GM12878 (cell line): Measurements from ENCODE around the gene TNFAIP8L1. TPM values are rescaled to one million over a fixed set of nuclear protein-coding genes. Genes with fewer than 3 reads are reported as not detected.

Source experiments
- MEF2B ChIP-seq: fragments of 450-650 bp; IDR thresholded peaks from 2 replicates; pipeline ENCODE4 v1.6.1; 2018; ENCODE audit warnings: mild to moderate bottlenecking, moderate library complexity; ENCODE audit not compliant: partially characterized antibody, poor library complexity, severe bottlenecking
- NR2F1 ChIP-seq: fragments of 450-650 bp; conservative IDR thresholded peaks from 2 replicates; pipeline ENCODE4 v1.6.1; 2017; ENCODE audit warnings: mild to moderate bottlenecking
- RFX5 ChIP-seq: IDR thresholded peaks from 2 replicates; pipeline ENCODE4 v1.6.1; 2011; ENCODE audit warnings: low read depth, low read length, improper control_type of control experiment
- RUNX3 ChIP-seq: IDR thresholded peaks from 2 replicates; pipeline ENCODE4 v1.6.1; 2012; ENCODE audit warnings: low read length, inconsistent platforms
- SIN3A ChIP-seq: IDR thresholded peaks from 2 replicates; pipeline ENCODE4 v1.6.1; 2012; ENCODE audit warnings: low read depth, low read length, improper control_type of control experiment
- SIX5 ChIP-seq: IDR thresholded peaks from 2 replicates; pipeline ENCODE4 v1.6.1; 2011; ENCODE audit warnings: mild to moderate bottlenecking, low read depth, low read length, moderate library complexity; ENCODE audit not compliant: severe bottlenecking
- ZNF622 ChIP-seq: fragments of 450-650 bp; IDR thresholded peaks from 2 replicates; pipeline ENCODE4 v1.6.1; 2017; ENCODE audit warnings: mild to moderate bottlenecking, inconsistent platforms
- polyA plus RNA-seq, 11 experiments: library from polyadenylated mRNA; depleted of rRNA in 4 of 11; unstranded in 6 of 11; stranded (reverse) in 5 of 11; fragments of >200 nt; fragmentation: Nextera tagmentation in 4 of 11; fragmentation: Illumina TruSeq in 1 of 11; extraction: Ambion mirVana in 4 of 11; extraction: Trizol in 1 of 11; gene quantifications; 1 replicate in 1 of 11; 2 replicates in 10 of 11; pipeline versions ENCODE4 v1.2.1 to v1.2.3, GENCODE V29; 2011 to 2016; ENCODE audit warnings: inconsistent platforms in 2 of 11, missing spikeins in 2 of 11, low read depth in 1 of 11
- total RNA-seq, 4 experiments: library from RNA; depleted of rRNA in 3 of 4; stranded (reverse); fragments of >200 nt in 3 of 4; fragmentation: Illumina TruSeq in 1 of 4; extraction: Trizol in 1 of 4; gene quantifications; 2 replicates each; pipeline versions ENCODE4 v1.2.1 to v1.2.3, GENCODE V29; 2013 to 2021
- TF ChIP-seq, protein P1 (sequence below): fragments of 450-650 bp; IDR thresholded peaks from 2 replicates; pipeline ENCODE4 v1.6.1; 2017; ENCODE audit warnings: mild to moderate bottlenecking, moderate library complexity
- TF ChIP-seq, protein P2 (sequence below): fragments of 450-650 bp; IDR thresholded peaks from 2 replicates; pipeline ENCODE4 v1.6.1; 2017; ENCODE audit warnings: mild to moderate bottlenecking

TNFAIP8L1 gene
- total and polyA plus RNA-seq, 10 of the 15 experiments (the other 5 are each of a cell fraction or from before 2014, with no cell fraction given) = 0.93 to 12.7 (median 8.6) TPM

- TF ChIP-seq, protein P1, sequence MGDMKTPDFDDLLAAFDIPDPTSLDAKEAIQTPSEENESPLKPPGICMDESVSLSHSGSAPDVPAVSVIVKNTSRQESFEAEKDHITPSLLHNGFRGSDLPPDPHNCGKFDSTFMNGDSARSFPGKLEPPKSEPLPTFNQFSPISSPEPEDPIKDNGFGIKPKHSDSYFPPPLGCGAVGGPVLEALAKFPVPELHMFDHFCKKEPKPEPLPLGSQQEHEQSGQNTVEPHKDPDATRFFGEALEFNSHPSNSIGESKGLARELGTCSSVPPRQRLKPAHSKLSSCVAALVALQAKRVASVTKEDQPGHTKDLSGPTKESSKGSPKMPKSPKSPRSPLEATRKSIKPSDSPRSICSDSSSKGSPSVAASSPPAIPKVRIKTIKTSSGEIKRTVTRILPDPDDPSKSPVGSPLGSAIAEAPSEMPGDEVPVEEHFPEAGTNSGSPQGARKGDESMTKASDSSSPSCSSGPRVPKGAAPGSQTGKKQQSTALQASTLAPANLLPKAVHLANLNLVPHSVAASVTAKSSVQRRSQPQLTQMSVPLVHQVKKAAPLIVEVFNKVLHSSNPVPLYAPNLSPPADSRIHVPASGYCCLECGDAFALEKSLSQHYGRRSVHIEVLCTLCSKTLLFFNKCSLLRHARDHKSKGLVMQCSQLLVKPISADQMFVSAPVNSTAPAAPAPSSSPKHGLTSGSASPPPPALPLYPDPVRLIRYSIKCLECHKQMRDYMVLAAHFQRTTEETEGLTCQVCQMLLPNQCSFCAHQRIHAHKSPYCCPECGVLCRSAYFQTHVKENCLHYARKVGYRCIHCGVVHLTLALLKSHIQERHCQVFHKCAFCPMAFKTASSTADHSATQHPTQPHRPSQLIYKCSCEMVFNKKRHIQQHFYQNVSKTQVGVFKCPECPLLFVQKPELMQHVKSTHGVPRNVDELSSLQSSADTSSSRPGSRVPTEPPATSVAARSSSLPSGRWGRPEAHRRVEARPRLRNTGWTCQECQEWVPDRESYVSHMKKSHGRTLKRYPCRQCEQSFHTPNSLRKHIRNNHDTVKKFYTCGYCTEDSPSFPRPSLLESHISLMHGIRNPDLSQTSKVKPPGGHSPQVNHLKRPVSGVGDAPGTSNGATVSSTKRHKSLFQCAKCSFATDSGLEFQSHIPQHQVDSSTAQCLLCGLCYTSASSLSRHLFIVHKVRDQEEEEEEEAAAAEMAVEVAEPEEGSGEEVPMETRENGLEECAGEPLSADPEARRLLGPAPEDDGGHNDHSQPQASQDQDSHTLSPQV = no peak
- TF ChIP-seq, protein P2, sequence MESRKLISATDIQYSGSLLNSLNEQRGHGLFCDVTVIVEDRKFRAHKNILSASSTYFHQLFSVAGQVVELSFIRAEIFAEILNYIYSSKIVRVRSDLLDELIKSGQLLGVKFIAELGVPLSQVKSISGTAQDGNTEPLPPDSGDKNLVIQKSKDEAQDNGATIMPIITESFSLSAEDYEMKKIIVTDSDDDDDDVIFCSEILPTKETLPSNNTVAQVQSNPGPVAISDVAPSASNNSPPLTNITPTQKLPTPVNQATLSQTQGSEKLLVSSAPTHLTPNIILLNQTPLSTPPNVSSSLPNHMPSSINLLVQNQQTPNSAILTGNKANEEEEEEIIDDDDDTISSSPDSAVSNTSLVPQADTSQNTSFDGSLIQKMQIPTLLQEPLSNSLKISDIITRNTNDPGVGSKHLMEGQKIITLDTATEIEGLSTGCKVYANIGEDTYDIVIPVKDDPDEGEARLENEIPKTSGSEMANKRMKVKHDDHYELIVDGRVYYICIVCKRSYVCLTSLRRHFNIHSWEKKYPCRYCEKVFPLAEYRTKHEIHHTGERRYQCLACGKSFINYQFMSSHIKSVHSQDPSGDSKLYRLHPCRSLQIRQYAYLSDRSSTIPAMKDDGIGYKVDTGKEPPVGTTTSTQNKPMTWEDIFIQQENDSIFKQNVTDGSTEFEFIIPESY = no peak
- TF ChIP-seq SIN3A = no peak
- no peak for TF ChIP-seq RFX5
- 0 out of 2 replicates have a peak, but pooled peaks have one; percentile 31 for TF ChIP-seq NR2F1
- TF ChIP-seq SIX5 = no peak
- no peak for TF ChIP-seq ZNF622
- TF ChIP-seq MEF2B = peak; percentile 33
- no peak for TF ChIP-seq RUNX3
These were observed 41.2 kb upstream of the TNFAIP8L1 start (continued) for GRCh38 chr19:4597975-4598671.
